DMS153 treated with DMSO at 0.1 percent for 48 hours (cell line): ENCODE data around the gene LRRC3C.

Experiments used
- DNase-seq: peaks from one replicate; lab custom pipeline; 2025; ENCODE audit not compliant: unreplicated experiment; lab: John Stamatoyannopoulos, UW

Gene LRRC3C

DNA sequence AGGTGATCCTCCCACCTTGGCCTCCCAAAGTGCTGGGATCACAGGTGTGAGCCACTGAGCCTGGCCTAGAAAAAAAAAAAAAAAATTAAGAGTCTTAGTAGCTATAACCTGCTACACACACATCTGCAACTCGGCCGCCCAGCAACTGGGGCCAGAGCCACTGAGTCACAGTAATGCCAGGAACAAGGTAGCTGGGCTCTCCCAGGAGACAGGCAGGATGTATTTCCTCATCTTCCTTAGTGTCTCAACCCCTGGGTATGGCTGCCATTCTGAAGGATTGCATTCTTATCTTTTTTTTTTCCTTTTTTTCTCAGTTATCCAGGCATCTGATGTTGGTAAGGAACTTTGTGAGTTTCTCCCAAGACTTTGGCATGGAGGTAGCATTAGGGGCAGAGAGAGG, 46.0 kb downstream of the LRRC3C start:
- DNase-seq, result no peak

DNA sequence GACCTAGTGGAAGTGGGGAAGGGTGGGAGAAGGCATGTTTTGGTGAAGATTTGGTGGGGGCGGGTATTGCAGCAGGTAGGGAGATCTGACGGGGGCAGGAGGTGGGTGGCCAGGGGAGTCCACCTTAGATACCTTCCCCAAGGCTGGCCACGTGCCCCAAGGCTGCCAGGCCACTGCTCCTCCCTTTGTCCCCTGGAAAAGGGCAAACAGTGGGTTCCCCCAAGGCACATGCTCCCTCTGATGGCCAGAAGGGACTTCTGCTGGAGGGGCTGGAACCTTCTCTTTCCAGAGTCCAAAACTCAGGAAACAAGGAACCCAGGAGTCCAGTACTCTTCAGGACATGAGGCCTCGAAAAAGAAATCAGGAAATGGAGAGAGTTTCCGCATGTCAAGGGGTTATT, 46.9 kb downstream of the LRRC3C start:
- no peak for DNase-seq

DNA sequence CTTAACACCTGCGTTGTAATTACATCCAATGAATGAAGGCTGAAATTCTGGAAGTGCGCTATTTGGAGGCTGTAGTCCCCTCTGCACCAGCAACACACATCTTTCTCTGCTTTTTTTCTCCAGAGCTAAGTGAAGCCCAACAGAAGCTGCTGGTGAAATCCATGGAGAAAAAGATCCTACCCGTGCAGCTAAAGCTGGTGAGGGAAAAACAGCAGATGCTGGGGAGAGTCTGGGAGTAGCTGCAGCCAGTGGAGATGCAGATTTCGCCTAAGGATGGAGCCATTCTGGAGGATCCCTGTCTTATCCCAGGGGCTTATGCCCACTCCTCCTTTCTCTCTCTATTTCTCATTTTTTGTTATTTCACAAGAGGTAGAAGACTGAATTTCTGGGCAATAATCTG, 48.3 kb downstream of the LRRC3C start:
- no peak for DNase-seq

DNA sequence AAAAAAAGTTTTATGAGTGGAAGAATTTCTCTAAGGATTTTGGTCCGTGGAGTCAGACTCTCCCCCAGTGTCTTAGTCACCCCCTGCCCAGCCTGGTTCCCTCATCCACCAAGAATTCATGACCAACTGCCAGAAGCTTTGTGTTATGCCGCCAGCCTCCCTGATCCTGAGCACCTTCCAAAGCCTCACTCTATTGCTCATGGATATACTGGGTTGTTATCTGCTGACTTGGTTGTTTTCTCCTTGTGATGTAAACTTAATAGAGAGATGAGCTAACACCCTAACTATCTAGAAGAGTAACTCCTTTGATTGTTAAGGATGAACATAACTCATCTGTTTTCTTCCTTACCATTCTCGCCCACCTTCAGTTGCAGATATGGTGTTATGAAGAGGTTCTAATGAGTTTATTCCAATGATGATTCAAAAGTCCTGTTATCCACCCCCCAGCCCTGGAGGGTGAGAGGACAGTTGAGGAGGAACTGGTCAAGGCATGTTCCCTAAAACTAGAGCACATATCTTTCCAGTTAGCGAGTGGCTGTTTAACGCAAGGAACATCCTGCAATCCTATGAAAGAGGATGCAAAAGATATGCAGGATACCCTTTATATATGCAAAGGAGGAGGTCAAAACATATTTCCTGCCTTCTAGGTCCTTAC, 51.6 kb downstream of the LRRC3C start:
- no peak for DNase-seq

DNA sequence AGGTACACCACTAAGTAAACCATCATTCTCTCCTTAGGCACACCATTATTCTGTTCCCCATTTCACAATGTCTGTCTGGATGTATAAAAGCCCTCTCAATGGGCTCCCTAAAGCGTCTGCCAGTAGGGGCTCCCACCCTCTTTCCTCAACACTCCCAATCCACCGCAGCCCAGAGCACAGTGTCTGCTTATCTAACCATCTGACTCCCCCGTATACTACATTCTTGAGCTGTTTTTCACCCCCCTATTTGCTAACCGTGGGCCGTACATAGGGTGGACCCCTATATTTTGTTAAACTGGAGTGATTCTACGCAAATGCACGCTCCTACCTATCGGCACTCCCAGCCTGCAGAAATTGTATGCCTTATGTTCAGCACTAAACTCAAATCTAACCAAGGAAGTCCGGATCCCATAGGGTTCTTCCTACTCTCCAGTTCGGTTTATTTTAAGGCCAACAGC, 52.4 kb downstream of the LRRC3C start:
- peak; percentile 75 for DNase-seq

DNA sequence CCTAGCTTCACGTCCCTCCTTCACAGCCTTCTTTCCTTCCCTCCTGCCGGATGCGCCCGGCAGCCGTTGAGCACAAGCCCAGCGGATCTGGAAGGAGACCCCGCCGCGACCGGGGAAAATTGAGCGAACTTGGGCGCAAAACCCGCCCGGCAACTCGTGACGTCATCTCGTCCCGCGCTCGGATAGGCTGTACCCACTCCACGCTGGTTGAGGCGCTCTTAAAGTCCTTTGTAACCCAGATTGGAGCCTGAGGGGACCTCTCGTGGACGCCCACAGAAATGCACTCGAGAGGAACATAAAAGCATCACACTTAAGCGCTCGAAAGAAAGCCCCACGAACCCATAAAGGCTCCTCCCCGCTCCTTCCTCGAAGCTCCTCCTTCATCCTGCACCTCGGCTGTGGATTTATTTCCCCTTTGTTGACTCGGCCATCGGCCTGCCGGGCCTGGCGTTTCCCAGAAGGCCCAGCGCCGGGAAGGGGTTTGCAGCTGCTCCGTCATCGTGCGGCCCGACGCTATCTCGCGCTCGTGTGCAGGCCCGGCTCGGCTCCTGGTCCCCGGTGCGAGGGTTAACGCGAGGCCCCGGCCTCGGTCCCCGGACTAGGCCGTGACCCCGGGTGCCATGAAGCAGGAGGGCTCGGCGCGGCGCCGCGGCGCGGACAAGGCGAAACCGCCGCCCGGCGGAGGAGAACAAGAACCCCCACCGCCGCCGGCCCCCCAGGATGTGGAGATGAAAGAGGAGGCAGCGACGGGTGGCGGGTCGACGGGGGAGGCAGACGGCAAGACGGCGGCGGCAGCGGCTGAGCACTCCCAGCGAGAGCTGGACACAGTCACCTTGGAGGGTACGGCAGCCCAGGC, 53.0 kb downstream of the LRRC3C start, which contains the start of gene PSMD3:
PSMD3 (plus strand) TSS at position 457 of the 856 bp plus-strand sequence; CDS start at position 621, 164 bp downstream.
- DNase-seq, result peak; percentile 99

DNA sequence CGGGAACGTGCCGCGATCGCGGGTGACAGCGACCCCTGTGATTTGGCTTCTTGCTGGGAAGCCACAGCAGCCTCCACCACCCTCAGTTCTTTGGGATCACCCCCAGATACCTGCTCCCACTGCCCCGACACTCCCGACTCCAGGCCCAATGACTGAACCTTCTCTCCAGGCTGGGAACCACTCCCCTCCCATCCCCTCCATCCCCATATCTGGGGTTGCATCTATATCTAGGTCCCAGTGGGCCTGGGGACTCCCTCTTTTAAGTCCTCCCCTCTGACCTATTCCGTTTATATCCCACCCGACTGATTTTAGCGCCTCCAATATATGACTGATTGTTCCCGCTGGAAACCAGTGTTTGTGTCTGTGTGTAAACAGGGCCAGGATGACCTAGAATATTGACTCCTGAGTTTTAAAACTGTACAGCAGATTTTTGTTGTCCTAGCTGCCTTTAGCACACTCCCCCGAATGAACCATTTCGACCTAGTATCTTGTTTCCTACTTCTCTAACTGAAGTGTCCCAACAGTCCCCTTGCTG, 53.7 kb downstream of the LRRC3C start:
- DNase-seq, result no peak

DNA sequence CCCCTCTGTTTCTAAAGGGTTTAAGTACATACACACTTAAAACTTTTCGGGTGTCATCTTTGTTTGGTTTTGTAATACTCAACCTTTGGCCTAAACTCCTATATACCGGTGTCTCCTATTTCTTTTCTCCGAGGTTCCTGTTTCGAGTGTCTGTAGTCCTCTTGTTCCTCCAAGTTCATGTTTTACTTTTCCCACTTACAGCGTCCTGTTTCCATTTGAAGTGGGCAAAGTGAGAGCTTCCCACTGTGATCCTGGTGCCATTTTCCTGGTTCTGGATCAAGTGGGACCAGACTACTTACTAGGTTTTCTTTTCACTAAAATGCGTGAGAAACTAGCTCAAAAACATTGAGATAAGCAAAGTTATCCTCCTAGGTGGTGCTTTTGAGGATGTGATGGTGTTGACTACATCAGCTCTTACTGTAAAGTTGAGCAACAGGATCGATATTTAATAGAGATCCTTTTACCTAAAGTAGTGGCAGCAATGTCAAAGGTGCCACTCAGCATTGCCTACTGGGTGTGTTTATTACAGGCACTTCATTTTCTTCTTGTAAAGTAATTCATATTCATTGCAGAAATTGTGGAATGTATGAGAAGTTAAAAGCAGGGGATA, 54.3 kb downstream of the LRRC3C start:
- DNase-seq, result no peak

DNA sequence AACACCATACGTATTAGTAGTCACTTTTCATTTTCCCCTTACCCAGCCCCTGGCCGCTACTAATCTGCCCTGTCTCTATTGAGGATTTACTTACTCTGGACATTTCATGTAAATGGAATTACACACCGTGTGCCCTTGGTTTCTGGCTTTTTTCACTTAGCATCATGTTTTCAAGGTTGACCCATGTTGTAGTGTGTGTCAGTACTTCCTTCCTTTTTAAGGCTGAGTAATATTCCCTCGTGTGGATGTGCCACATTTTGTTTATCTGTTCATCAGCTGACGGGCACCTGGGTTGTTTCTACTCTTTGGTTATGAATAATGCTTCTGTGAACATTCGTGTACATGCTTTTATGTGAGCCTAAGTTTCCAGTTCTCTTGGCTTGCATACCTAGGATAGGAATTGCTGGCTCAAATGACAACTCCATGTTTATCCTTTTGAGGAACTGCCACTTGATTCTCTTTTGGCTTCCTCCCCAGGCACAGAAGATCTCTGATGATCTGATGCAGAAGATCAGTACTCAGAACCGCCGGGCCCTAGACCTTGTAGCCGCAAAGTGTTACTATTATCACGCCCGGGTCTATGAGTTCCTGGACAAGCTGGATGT, 60.8 kb downstream of the LRRC3C start:
- DNase-seq, result no peak

DNA sequence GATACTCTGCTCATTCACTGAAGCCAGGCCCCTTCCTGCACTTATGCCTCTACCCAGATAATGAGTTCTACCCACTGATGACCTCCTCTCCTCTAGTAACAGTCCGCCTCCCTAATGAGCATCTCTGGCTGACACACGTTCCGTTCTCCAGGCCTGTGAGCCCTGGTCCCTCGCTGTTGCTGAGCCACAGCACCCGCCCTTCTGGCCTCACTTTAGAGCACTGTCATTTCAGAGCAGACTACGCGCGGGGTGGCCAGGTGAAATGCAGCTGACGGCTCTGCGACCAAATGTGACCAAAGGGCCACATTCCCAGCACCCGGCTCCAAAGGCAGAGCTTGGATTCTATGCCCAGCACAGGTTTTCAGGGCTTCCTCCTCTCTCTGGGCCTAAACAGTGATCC, 66.9 kb downstream of the LRRC3C start:
- DNase-seq, result no peak
